Right renal pelvis (tissue), 4 donors: ENCODE data around the gene SREBF1. TPM values are rescaled to one million over a fixed set of nuclear protein-coding genes. Genes with fewer than 3 reads are reported as not detected.
A peak's percentile ranks its signal among the peaks of the same experiment; 100 is the strongest.

ENCODE experiments used
- DNase-seq, 4 donors: peaks; one replicate each; pipeline ENCODE4 v3.0.0-alpha.2; 2013; ENCODE audit warnings: low read depth in 4 of 4, low spot score in 3 of 4, missing footprints in 1 of 4
- polyA plus RNA-seq, 4 donors: library from polyadenylated mRNA; unstranded; fragments of 120-200 nt; gene quantifications; one replicate each; pipeline ENCODE4 v1.2.1, GENCODE V29; 2013; ENCODE audit not compliant: insufficient read length in 4 of 4

SREBF1 gene
- polyA plus RNA-seq, result 10 to 100 TPM; 37.3 to 58.2 (median 44.3) TPM

DNA sequence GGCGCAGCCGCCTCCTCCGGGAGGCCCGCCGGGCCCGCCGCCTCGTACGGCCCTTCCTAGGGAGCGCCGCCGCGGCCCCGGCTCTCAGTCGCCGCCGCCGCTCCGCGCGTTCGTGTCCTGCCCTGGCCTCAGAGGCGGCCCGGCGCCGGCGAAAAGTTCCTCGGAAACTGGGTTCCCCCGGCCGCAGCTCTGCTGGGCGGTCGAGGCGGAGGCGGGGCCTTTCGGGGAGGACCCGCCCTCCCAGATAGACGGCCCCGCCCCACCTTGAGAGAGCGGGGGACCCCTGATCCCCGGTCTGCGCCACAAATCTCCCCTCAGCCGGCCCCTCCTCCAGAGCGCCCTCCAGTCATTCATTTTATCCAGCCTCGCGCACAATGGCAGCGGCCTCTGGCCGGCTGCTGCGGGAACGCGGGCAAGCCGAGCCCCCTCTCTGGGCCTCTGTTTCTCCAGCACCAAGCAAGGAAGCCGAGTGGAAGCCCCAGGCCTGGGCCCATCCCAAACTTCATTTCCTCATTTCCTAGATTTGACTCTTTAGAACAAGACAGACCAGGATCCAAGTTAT, at the start of gene SREBF1:
Gene SREBF1 (minus strand): TSS at position 169 of the 562 bp plus-strand sequence. CDS start 169 bp downstream, outside the sequence.
- no peak for DNase-seq

DNA sequence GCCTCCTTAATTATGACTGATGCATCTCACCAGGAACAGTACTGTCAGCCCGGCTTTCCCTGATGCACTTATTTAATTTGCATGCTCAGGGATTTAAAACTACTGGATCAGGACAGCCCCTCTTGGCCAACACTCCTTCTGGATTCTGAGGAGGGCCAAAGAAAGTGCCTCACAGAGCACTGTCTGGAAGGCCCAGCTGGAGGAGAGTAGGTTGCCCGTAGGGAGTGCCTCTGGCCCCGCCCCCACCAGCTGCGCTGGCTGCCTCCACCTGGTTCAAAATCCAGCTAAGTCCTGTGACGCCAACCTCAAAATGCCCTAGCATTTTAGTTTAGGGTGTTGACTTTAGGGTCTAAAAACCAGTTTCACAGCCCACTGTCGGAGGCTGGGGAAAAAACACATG, 49.4 kb upstream of the SREBF1 start:
- DNase-seq, result no peak

- no peak for DNase-seq
These were observed 47.9 kb upstream of the SREBF1 start for GRCh38 chr17:17884391-17885357.

- no peak for DNase-seq
These were observed 47.0 kb upstream of the SREBF1 start for GRCh38 chr17:17883801-17884200.

- no peak for DNase-seq
These were observed 45.3 kb upstream of the SREBF1 start for GRCh38 chr17:17882082-17882581.

- DNase-seq, result no peak
These were observed 43.9 kb upstream of the SREBF1 start for GRCh38 chr17:17880577-17881196.

GRCh38 chr17:17877529-17878358, 41.0 kb upstream of the SREBF1 start:
- peak in 2 of 4 donors; percentile 71 to 77 for DNase-seq

- DNase-seq, result no peak
These were observed 40.3 kb upstream of the SREBF1 start for GRCh38 chr17:17876959-17877528.

DNA sequence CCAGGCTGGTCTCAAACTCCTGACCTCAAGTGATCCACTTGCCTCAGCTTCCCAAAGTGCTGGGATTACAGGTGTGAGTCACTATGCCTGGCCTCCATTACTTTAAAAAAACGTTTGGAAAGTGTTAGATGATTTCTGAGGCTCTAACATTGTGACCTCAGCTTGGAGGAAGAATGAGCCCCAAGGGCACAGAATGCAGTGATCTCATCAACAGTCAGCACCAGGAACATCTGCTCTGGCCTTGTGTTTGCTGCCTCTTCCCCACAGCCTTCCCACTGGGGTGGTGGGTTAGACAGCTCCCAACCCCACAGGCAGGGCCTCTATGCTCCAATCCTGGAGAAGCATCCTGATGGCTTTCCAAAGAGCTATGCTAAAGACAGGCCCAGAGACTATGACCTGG, 37.7 kb upstream of the SREBF1 start:
- no peak for DNase-seq

DNA sequence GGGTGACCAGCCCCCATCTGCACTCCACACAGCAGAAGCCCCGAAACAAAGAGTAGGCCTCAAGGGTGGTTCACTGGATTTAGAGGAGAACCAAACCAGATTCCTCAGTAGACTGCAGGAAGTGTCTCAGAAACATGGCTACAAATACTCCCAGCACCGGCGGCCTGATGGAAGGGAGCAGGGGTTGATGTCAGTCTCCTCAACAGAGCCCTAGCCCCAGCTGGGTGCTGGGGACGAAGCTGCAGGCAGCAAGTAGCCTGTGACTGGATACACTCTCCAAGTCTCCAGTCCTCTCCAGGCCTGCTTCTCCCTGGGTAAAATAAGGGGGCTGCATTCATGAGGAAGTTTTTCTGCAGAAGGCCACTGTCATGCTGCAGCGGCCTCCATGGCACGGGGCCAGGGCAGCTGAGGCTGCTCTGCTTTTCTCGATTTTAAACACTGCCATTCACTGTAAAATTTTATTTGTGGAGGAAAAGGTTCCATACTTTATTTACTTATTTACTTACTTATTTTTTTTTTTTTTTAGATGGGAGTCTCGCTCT, 36.7 kb upstream of the SREBF1 start:
- no peak for DNase-seq

DNA sequence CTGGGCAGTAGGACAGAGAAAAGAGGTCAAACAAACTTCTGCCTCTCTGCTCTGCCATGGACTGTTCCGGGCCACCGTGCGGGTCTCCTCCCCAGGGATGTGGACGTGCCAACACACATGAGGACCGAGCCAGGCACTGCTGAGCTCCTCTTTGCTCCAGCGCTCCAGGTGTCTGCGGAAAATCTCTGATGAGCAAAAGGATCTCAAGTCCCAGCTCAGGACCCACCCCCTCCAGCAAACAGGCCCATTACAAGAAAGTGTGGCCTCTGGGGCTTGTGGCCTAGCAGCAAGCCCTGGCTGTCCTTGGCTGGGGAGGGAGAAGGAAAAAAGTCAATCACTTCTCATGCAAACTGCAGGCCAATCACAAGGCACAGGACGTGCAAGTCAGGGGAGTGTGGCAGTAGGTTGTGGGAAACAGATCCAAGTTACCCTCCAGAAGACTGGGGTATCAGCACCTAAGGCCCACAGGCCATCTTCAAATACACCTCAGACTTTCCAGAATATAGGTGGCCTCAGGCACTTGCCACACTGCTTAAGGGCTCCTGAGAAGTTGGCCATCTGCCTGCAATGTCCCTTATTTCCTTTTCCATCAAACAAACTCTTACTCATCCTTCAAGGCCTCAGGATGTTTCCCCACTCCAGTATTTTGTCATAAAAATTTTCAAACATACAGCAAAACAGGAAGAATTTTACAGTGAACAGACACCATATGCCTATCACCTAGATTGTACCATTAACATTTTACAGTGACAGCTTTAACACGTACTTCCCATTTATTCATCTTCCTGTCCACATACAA, 36.0 kb upstream of the SREBF1 start:
- no peak for DNase-seq

- no peak for DNase-seq
These were observed 35.1 kb upstream of the SREBF1 start for GRCh38 chr17:17871913-17872312.

- no peak for DNase-seq
These were observed 33.5 kb upstream of the SREBF1 start for GRCh38 chr17:17870247-17870646.

DNA sequence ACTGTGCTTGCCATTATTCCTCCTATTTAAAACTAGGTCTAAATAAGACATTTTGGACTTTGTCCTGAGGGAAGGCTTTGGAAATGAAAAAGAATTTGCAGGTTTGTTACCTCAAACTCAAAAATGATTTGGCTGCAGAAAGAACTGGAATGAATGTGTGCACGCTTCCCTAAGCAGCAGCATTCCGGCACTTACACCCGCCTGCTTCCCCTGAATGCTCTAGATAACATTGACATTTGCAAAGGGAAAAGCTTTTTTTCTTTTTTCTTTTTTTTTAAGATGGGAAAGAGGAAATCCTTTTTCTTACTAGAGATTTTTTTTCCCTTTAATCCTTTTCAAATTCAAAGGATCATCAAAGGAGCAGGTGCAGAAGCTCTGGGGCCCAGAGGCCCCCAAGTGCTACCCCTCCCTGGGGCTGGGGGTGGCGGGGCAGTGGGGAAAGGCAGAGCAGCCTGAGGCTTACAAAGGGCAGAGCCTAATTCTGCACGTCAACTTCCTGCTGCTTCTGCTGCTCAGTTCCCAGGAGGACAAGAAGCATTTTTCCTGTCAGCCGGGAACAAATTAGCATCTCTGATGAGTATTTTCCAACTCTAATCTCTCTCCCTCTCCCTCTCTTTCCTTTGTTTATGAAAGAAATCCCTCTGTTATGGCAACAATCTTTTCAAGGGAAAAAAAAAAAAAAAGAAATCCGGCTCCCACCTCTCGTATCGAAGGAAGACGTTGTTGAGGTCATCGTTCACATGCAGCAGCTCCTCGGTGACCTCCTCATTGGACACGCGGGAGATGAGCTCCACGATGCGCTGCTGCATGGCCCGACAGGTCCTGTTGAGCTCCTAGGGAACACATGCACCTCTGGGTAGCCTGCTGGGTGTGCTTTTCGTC, 32.1 kb upstream of the SREBF1 start:
- no peak for DNase-seq

GRCh38 chr17:17866897-17867296, 30.1 kb upstream of the SREBF1 start:
- DNase-seq, result no peak

- no peak for DNase-seq
These were observed 29.6 kb upstream of the SREBF1 start for GRCh38 chr17:17866425-17866824.

DNA sequence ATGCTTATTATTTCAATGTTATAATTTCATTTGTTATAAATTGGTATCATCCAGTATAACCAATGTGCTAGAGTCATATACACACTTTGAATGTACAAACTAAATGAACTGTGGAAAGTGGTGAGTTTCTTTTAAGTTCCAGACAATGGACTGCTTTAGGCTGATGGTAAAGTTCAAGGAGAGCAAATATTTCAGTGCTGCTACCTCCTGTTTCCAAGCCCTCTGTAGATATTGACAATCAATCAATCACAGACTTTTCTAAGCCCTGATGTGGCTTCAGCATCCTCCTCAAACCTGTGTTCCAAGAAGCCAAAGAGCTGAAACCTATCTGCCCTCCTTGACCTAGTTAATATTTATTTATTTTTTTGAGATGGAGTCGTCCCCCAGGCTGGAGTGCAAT, 28.2 kb upstream of the SREBF1 start:
- no peak for DNase-seq

- DNase-seq, result no peak
These were observed 24.0 kb upstream of the SREBF1 start for GRCh38 chr17:17860766-17861107.
